NOMO-1 treated with DMSO at 0.1 percent for 48 hours (cell line): ENCODE measurements around the gene IQCE.

ENCODE experiments used
- DNase-seq: peaks from one replicate; lab custom pipeline; 2025; ENCODE audit not compliant: unreplicated experiment; lab: John Stamatoyannopoulos, UW

IQCE gene

DNA sequence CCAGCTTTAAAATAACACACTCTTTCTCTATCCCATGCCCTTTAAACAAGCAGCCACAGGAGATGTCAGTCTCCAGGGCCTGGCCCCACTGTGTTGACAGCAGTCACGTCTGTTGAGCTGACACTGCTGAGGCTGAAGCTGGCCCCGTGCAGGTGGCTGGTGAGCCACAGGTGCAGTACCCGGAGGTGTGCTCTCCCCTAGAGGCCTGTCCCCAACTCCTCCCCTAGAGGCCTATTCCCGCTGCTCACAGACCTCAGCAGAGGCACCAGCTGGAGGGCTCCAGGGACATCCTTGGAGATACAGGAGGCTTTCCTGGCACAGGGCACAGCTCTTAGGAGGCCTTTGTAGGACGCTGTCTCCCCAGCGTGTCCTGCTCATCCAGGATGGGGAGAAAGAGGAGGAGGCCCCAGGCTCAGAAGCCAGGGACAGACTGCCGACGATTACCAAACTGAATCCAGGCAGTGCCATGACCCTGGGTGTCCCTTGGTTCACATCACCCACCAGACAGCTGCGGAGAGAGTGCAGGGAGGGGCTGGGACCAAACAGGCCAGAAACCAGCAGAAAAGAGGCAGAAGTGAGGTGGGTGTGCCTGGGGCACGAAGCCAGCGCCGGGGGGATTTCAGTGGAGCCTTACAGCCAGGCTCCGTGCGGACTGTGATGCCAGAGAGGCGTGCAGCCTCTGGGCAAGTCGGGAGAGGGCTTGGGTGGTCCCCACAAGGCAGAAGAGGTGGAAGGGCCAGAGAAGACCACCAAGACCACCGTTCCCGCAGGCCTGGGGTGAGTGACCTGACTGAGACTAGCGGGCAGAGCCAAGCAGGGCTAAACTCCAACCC, 54.5 kb downstream of the IQCE start:
- no peak for DNase-seq

DNA sequence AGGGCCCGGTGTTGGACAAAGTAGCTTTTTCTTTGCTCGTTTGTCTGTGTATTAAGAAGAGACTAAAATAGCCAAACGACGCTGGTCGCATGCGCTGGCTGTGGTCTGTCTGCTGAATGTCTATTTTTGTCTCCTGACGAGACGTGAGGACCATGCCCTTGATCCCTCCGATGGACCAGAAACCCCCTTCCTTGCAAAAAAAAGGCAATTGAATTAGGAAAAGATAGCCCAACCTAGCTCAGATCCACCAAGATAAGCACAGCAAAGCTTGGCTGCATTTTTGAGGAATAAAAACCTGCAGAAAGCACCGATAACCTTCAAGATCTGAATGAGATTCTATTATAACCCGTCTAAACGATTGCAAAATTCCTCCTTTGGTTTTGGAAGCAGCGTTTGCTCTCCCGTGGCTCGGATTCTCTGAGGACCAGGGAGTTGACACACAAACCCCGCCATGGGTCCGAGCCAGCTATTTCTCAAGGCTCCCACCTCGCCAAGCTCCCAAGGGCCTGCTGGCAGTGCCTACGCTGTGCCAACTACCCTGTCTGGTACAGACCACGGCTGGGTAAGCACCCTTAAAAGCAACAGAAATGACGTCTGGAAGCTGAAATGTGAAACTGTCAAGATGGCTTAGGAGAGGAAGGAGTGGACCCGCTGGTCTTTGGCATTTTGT, 55.3 kb downstream of the IQCE start:
- peak; percentile 26 for DNase-seq

DNA sequence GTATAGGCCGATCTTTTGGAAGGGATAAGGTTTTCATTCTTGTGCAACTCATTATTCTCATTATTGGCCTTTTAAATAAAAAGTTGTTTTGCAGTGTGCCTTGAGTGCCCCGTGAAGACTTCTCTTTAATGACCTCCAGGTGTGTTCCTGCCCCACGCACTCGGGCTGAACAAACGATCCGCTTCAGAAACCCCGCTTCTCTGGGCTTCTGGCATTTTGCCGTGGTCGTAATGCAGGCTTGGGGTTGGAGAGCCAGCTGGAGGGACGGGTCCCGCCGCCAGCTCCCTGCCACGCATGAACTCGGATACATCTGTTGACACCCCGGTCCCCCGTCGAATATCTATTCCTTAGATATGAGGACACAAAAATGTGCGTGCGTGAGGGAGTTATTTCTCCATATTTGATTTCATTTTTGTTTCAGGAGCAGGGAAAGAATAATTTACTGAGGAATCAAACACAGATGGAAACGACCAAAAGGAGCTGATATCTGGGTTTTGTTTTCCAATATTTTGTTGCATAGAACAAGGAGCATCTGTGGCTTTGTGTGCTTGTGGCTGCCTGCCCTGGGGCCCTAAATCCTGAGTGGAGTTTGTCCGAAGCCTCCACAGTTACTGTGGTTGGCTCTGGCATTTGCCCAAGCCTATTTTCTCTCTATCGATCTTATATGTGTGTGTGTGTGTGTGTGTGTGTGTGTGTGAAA, 56.0 kb downstream of the IQCE start:
- DNase-seq, result no peak

DNA sequence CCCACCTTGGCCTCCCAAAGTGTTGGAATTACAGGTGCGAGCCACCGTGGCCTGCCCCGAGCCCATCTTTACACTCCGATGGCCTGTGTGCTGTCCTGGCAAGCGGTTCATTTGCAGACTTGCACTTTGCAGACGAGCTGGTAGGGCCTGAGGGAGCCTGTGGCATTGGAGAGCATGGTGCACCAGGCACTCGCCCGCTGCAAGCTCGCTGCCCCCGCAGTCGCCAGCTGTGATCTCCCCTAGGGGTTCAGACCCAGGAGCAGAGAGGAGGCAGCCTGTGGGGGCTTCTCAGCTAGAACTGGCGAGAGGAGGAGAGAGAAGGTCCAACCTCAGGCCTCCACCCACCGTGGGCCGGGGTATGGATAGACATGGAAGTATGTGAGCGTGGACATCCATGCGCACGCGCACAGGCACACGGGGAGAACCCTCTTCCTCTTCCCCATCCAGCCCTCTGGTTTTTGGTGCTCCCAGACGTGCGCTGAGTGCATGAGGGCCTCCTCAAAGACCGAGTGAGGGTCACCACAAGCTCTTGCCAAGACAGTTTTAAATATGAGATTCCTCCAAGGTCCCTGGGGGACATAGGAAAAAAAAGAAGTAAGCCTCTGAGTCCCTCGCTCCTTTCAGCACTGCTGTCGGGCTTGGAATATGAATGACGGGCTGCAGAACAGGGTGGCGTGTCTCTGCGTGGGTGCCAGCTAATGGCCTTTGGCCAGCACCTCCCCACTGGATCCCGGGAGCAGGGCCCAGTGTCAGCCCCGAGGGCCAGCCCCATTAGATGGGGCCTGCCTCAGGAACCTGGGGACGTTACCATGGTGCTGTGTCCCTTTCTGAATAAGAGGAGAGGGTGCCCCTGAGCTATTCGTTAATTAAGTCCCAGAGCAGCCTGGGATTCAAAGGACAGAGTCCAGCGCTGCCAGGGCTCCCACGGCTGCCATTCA, 57.9 kb downstream of the IQCE start:
- DNase-seq, result no peak

DNA sequence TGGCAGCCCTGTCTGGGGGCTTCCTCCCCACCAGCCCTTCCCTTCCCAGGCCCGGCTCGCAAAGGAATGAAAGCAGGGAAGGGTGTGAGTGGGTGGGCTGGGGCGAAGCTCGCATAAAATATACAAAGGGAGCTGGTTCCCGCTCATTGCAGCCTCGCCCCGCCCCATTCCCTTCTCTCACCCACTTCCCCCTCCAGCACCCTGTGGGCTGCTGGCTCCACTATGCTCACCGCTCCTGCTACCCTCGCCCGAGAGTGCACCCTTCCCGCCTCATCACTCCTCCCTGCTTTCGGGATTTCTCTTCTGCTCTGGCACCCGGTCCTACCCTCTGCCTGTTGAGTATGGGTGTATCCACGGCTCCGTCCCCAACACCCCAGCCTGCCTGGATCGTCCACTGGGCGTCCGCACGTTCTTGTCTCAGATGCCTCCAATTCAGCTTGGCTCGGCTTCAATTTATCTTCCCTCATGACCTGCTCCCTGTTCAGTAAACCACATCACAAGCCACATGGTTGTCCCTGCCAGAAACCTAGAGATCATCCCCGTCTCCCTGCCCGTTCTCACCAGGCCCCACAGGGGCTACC, 58.6 kb downstream of the IQCE start:
- DNase-seq, result no peak

DNA sequence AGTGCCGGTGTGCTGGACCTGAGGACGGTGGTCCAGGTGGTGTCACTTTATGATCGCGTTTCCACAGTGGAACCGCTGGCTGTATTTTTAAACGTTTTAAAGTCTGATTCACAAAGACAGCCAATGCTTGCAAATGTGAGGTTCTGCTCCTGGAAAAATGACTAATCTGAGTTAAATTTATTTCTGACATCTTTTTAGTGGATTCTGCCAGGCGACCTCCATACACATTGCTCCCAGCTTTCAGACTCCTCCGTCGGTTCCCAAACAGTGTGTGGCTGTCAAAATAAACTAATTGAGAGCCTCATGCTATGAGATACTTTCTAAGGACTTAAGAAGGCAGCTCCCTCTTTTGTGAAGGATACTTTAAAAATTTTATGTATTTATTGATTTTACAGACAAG, 60.3 kb downstream of the IQCE start:
- no peak for DNase-seq

DNA sequence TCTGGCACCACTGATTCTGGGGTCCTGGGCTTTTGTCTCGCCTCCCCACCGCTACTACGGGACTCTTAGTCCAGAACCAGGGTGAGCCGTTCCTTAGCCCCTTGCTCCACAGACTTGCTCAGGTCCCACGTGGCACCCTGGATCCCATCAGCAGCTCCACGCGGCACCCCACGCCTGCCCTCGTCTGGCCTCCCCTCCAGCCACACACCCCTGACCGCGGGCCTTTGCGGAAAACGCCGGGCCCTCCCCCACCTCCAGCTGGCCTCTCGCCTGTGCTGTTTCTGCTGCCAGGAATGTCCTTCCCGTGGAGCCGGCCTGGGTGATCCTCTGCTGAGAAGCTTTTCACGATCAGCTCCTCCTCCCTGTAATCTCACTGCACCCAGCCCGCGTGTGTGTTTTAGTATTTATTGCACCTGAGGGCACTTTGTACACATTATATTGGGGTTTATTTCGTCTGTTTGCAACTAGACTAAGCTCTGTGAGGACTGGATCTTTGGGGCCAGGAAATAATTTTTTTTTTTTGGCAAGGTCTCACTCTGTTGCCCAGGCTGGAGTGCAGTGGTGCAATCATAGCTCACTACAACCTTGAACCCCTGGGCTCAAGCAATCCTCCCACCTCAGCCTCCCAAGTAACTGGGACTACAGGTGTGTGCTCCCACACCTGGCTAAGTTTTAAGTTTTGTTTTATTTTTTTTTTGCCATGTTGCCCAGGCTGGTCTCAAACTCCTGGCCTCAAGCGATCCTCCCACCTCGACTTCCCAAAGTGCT, 62.5 kb downstream of the IQCE start:
- DNase-seq, result no peak

DNA sequence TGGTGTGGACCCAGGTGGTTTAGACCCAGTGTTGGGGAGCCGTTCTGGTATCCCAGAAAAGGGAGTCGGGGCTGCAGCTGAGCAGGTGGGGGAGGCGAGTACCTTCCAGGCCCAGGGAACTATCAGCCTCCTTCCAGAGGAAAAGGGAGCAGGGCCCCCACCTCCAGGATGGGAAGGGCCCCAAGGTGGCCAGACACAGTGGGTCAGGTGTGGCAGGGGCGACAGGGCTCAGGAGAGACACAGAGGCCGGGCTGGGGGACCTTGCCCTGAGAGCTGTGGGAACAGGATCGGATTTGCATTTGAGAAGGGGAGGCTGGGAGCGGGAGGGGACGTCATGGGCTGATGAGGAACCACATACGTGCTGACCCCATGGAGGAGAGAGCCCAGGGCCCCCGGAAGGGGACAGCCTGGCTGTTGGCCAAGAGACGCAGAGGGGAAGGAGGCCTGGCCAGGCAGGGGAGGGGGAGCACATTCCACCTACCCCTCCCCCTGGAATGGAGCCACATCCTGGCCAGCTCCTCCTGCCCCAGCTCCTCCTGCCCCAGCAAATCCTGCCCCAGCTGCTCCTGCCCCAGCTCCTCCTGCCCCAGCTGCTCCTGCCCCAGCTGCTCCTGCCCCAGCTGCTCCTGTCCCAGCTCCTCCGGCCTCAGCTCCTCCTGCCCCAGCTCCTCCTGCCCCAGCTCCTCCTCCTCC, 63.3 kb downstream of the IQCE start:
- DNase-seq, result no peak

DNA sequence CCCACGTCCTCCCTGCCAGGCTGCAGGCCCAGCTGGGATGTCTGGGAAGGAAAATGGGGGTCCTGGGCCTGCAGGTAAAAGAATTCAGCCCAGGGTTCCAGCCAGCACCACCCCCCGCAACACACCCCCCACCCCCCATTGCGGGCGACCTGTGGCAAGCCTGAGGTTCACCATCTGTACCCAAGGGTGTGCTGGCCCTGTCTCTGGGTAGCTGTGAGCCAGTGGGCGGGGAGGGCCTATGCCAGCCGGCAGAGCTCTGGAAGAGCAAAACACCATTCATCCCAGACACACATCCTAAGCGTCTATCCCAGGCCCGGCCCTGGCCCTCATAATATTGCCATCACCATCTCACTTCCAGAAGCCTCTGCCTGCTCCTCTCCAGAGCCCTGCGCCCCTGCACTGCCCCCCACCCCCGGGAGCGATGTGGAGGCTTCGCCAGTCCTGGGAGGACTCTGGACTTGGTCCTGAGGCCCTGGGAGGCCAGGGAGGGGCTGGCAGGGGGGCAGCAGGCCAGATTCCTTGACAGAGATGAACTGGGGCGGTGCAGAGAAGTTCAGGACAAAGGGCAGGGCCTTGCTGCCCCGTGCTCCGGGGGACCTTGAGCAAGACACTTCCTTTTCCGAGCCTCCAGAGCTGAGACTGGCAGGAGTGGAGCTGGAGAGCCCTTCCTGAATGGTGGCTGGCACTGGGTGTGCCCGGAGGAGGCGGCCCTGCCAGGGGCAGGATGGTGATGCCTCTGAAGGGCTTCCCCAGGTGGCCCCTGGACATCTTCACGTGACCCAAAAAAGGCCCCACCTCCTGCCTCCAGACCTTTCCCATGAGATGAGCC, 64.3 kb downstream of the IQCE start:
- DNase-seq, result no peak

DNA sequence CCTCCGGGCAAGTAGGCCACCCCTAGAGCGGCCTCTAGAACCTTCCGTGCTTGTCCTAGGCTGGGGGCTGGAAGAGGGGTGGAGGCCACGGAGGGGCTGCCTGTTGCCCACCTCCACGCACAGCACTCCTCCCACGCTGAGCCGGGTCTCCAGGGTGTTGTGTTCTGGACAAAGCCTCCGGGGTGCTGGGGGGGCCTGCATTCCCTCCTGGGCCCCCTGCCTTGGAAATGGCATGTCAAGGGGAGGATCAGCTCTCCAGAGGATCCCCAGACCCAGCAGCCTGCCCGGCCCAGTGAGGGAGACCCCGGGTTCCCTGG, 64.9 kb downstream of the IQCE start:
- DNase-seq, result no peak

DNA sequence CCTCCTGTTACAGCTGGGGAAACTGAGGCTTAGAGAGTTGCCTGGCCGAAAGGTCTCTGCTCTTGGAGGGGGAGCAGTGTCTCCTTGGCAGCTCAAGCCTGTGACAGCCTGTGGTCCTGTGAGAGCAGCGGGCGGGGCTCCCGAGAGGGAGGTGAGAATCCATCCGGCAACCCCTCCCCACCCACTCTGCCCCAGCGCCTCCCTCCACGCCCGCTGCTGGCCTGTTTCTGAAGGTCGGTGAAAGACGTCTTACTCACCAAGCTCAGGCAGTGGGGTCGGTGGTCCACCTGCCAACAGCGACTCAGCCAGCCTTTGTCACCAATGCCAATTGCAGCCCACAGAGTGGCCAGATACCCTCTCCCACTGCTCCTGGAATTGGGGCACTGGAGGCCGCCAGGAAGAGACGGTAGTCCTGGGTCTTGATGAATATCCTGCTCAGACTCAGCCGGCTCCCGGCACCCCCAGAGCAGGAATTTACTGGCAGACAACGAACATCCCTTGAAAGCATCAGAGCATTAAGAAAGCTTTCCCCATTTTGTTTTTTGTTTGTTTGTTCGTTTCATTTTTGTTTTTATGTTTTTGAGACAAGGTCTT, 65.6 kb downstream of the IQCE start:
- DNase-seq, result no peak

DNA sequence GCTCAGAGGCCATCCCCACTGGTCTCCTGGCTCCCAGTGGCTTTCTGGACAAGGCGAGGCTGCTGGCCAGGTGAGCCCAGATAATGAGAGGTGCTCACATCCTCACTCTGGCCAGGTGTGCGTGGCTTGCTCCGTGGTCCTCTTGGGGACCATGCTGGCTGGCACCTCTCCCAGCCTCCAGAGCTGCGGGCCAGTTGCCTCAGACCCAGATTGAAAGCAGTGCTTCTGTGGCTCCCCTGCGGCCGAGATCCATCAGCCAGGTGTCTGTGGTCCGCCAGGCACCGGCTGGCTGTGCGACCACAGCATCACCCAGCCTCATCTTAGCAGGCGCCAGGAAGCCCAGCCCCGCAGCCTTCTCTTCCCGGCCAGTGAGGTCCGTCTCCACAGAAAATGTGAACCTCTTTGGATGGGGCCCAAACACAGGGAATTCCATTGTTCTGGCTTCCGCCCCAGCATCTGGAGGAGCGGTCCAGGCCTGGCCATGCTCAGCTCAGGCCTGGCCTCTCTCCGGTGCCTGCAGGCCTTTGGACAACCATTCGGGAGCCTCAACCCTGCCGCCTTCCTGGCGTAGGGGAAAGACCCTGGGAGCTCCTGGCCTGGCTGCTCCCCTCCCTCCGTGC, 67.8 kb downstream of the IQCE start:
- DNase-seq, result no peak

DNA sequence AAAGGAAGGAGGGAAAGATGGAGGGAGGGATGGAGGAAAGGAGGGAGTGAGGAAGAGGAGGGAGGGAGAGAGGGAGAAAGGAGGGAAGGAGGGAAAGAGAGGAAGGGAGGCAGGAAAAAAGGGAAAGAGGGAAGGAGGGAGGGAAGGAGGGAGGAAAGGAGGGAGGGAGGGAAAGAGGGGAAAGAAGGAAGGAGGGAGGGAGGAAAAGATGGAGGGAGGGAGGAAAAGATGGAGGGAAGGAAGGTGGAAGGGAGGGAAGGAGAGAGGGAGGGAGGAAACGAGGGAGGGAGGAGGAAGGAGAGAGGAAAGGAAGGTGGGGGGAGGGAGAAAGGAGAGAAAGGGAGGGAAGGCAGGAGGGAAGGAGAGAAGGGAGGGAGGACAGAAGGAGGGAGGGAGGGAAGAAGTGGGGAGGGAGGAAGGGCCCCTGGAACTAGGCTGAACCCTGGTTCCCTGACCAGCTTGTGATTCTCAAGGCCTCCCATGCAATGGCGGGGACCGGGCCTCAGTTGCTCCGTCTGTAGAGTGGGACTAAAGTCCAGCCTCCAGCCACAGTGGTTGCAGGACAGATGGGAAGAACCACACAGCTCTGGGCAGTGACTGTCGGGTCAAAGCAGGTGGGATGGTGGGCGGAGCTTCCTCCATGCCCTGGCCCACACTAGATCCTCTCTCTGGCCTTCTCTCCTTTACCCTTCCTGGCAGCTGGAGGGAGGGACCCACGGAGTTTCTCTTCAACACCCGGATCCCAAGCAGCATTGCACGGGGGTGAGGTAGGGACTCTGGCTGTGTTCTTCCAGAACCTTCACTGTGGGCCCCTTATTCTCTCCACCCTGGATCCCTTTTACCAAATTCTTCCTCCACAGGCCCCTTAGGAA, 68.7 kb downstream of the IQCE start:
- no peak for DNase-seq

DNA sequence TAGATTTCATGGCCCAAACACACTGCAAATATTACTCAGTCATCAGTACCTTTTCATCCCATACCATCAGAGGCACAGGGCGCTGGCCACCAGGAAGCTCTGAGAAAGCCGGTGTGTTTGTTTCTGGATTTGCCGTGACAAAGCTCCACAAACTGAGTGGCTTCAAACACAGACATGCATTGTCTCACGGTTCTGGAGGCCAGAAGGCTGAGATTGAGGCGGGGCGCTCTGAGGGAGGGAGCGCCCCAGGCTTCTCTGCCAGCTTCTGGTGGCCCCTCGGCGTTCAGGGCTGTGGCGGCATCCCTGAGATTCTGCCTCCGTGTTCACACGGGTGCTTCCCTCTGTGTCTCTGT, 69.3 kb downstream of the IQCE start:
- no peak for DNase-seq

DNA sequence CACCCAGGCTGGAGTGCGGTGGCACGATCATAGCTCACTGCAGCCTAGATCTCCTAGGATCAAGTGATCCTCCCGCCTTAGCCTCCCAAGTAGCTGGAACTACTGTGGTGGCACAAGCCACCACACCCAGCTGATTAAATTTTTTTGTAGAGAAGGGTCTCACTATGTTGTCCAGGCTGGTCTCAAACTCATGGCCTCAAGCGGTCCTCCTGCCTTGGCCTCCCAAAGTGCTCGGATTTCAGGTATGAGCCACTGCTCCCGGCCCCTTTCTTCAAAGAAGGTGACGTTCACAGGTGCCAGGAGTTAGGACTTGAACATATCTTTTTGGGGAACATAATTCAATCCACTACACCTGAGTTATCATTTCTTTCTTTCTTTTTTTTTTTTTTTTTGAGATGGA, 70.1 kb downstream of the IQCE start:
- DNase-seq, result no peak

DNA sequence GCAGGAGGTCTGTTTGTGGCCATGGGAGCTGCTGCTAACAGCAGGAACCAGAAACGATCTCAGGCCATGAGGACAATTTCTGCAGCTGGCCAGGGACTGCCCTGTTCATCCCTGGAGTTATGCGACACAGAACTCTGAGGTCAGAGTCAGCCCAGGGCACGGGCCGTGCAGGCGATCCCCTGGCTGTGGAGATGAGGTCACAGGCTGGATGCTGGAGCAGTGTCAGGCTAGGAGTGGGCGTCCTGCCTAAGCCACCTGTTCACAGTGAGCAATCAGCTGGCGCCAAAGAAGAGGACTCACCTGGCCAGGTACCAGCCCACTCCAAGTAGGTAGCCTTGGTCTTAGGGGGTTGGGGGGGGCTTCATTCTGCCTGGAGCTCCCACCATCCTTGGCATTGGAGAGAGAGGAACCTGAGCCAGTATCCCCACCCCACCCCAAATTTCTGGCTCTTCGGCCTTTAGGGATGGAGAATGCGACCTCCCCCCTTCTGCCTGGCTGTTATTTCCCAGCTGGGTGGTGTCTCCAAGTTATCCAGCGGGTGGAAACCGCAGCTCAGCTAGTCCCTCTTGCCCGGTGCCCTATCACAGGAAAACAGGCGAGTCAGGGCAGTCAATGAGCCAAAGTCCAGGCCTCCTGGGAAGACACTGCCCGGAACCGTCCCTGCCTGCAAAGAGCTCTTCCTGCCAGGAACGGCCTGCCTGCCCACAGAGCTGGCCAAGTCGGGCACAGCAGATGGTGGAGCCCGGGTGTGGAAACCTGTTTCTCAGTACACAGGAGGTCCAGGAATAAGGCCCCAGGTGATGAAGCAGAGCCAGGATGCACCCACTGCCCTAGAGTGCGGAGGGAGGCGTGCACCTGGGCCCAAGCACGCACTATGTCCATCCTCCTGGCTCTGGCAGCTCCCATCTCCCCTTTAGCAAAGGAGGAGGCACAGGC, 71.2 kb downstream of the IQCE start:
- DNase-seq, result no peak
